ENCODE data around the gene ABO. TPM values are rescaled to one million over a fixed set of nuclear protein-coding genes. Genes with fewer than 3 reads are reported as not detected.

The ABO gene
- total RNA-seq, 1 experiment from 2014 or later: 1.2 TPM

- Histone ChIP-seq H3K79me2 (ENCODE audit: insufficient read depth, low read length) (no peaks in the 10 kb centered on the region), H2AFZ (ENCODE audit: low read depth, low read length, poor library complexity, severe bottlenecking) (no peak overlapping the region), H3K9ac (ENCODE audit: low read length) (no peak overlapping the region), H4K20me1 (ENCODE audit: insufficient read depth) (no peaks in the 10 kb centered on the region), H3K27me3 (ENCODE audit: insufficient read depth, low read length) (no peaks in the 10 kb centered on the region), H3K9me3 (ENCODE audit: control insufficient read depth in 1 of 2, insufficient read depth in 1 of 2, low read depth in 1 of 2, low read length in 2 of 2) (no peaks in the 10 kb centered on the region), H3K9me2 (ENCODE audit: insufficient read depth) (no peaks in the 10 kb centered on the region), H3K36me3 (ENCODE audit: control insufficient read depth in 1 of 2, insufficient read depth in 2 of 2, low read length in 2 of 2) (no peaks in the 10 kb centered on the region), H3K27ac (ENCODE audit: low read depth, low read length) (no peak overlapping the region), H3K4me2 (ENCODE audit: low read length) (no peak overlapping the region), H3K4me1 (ENCODE audit: control insufficient read depth in 1 of 2, insufficient read depth in 2 of 2, low read length in 2 of 2) (no peaks in the 10 kb centered on the region), H3K4me3 (replicated peaks in 1 of 2; ENCODE audit: low read depth in 1 of 2, low read length in 2 of 2) (no peak overlapping the region)
- TF ChIP-seq FOSL1 (IDR thresholded peaks at IDR 0.05; ENCODE audit: low read depth): no peak
- TF ChIP-seq YY1 (IDR thresholded peaks at IDR 0.05; ENCODE audit: extremely low read depth, insufficient replicate concordance, low read depth, low read length): no peak
- no peak for TF ChIP-seq CBX3 (IDR thresholded peaks at IDR 0.05; ENCODE audit: low read depth)
- no TSS peak for BruUV-seq (replicated peaks)
- RAD21 ChIA-PET (ENCODE audit: low non-redundant PET in 1 of 2, low total read pairs in 2 of 2, uncharacterized antibody in 2 of 2, unreplicated experiment in 2 of 2): no interaction called here
- POLR2A ChIA-PET: no interaction called here
- CTCF ChIA-PET: no interaction called here
- ATAC-seq (no peak), DNase-seq (ENCODE audit: low read depth, low spot score) (no peak)
- intact Hi-C loops (cut with micrococcal nuclease): no loop called here
Measured at GRCh38 chr9:133226219-133227171, 48.5 kb downstream of the ABO start.

GRCh38 chr9:133225171-133226011, 49.6 kb downstream of the ABO start:
- DNase-seq (ENCODE audit: low read depth, low spot score): no peak
- ChIA-PET CTCF (no interaction called here), POLR2A (no interaction called here), RAD21 (ENCODE audit: low non-redundant PET in 1 of 2, low total read pairs in 2 of 2, uncharacterized antibody in 2 of 2, unreplicated experiment in 2 of 2) (no interaction called here)
- no peaks in the 10 kb centered on the region for H4K20me1 ChIP-seq (ENCODE audit: insufficient read depth)
- H3K79me2 ChIP-seq (ENCODE audit: insufficient read depth, low read length): no peaks in the 10 kb centered on the region
- no peaks in the 10 kb centered on the region for H3K9me3 ChIP-seq (ENCODE audit: control insufficient read depth in 1 of 2, insufficient read depth in 1 of 2, low read depth in 1 of 2, low read length in 2 of 2)
- no peak for ATAC-seq
- no peak overlapping the region for H2AFZ ChIP-seq (ENCODE audit: low read depth, low read length, poor library complexity, severe bottlenecking)
- no peaks in the 10 kb centered on the region for H3K4me1 ChIP-seq (ENCODE audit: control insufficient read depth in 1 of 2, insufficient read depth in 2 of 2, low read length in 2 of 2)
- no peak overlapping the region for H3K4me3 ChIP-seq (replicated peaks in 1 of 2; ENCODE audit: low read depth in 1 of 2, low read length in 2 of 2)
- no peak overlapping the region for H3K27ac ChIP-seq (ENCODE audit: low read depth, low read length)
- H3K4me2 ChIP-seq (ENCODE audit: low read length): no peak overlapping the region
- no TSS peak for BruUV-seq (replicated peaks)
- H3K27me3 ChIP-seq (ENCODE audit: insufficient read depth, low read length): no peaks in the 10 kb centered on the region
- no peak overlapping the region for H3K9ac ChIP-seq (ENCODE audit: low read length)
- no peak for TF ChIP-seq EZH2 (IDR thresholded peaks at IDR 0.05)
- TF ChIP-seq SP1 (IDR thresholded peaks at IDR 0.05; ENCODE audit: low read depth): no peak
- no peak for TF ChIP-seq ZFX (IDR thresholded peaks at IDR 0.05)
- no peak for TF ChIP-seq ZNF274 (IDR thresholded peaks at IDR 0.05; ENCODE audit: low read depth, low read length)
- TF ChIP-seq YY1 (IDR thresholded peaks at IDR 0.05; ENCODE audit: extremely low read depth, insufficient replicate concordance, low read depth, low read length): no peak
- no peak for TF ChIP-seq EGR1 (IDR thresholded peaks at IDR 0.05; ENCODE audit: low read depth)
- no peak for TF ChIP-seq JUND (IDR thresholded peaks at IDR 0.05)
- intact Hi-C loops (cut with micrococcal nuclease): no loop called here
- H3K9me2 ChIP-seq (ENCODE audit: insufficient read depth): no peaks in the 10 kb centered on the region
- H3K36me3 ChIP-seq (ENCODE audit: control insufficient read depth in 1 of 2, insufficient read depth in 2 of 2, low read length in 2 of 2): no peaks in the 10 kb centered on the region

Measured in HCT116 (cell line).